GM23338 (cell line): ENCODE results near the gene KNTC1.

ENCODE experiments used
- CTCF ChIP-seq, 2 experiments: fragments of 200-600 bp in 1 of 2; sonication (generic) in 1 of 2; conservative IDR thresholded peaks; 2 replicates each; pipeline versions ENCODE4 v1.5.1 to v1.6.1; 2016 to 2017; ENCODE audit warnings: antibody characterized with exemption in 2 of 2, low read depth in 2 of 2, mild to moderate bottlenecking in 2 of 2, moderate library complexity in 1 of 2
- EZH2 ChIP-seq: fragments of 200-600 bp; sonication (generic); IDR thresholded peaks from one replicate; pipeline ENCODE4 v1.8.0; 2017; ENCODE audit warnings: antibody characterized with exemption, mild to moderate bottlenecking, low read depth; ENCODE audit not compliant: unreplicated experiment
- EZH2phosphoT487 ChIP-seq: fragments of 200-600 bp; sonication (generic); IDR thresholded peaks from one replicate; pipeline ENCODE4 v1.8.1; 2018; ENCODE audit warnings: antibody characterized with exemption; ENCODE audit not compliant: unreplicated experiment
- JUNB ChIP-seq: IDR thresholded peaks from one replicate; pipeline ENCODE4 v1.6.1; 2016; ENCODE audit warnings: antibody characterized with exemption; ENCODE audit not compliant: unreplicated experiment
- NANOG ChIP-seq: IDR thresholded peaks from 2 replicates; pipeline ENCODE4 v1.6.1; 2016; ENCODE audit warnings: antibody characterized with exemption, borderline replicate concordance
- POLR2AphosphoS5 ChIP-seq: IDR thresholded peaks from 2 replicates; pipeline ENCODE4 v1.6.1; 2016; ENCODE audit warnings: antibody characterized with exemption, low read depth
- REST ChIP-seq: IDR thresholded peaks from one replicate; pipeline ENCODE4 v1.6.1; 2018; ENCODE audit warnings: antibody characterized with exemption; ENCODE audit not compliant: unreplicated experiment
- STAT1 ChIP-seq: IDR thresholded peaks from one replicate; pipeline ENCODE4 v1.6.1; 2016; ENCODE audit warnings: antibody characterized with exemption; ENCODE audit not compliant: unreplicated experiment
- ZNF114 ChIP-seq: fragments of 250-450 bp; sonication (Bioruptor Pico); IDR thresholded peaks from 2 replicates; pipeline ENCODE4 v1.5.0; 2020; ENCODE audit warnings: mild to moderate bottlenecking, moderate library complexity
- ZNF331 ChIP-seq: fragments of 250-450 bp; sonication (Bioruptor Pico); IDR thresholded peaks from 2 replicates; pipeline ENCODE4 v1.5.0; 2020; ENCODE audit warnings: low read depth, mild to moderate bottlenecking, moderate library complexity
- ZNF462 ChIP-seq: fragments of 250-450 bp; sonication (Bioruptor Pico); IDR thresholded peaks from 2 replicates; pipeline ENCODE4 v1.5.0; 2020; ENCODE audit warnings: mild to moderate bottlenecking, moderate library complexity

GRCh38 chr12:122486805-122487426 is 40.1 kb upstream of the KNTC1 start:
- no peak for TF ChIP-seq POLR2AphosphoS5
- TF ChIP-seq CTCF (conservative IDR thresholded peaks at IDR 0.05; ENCODE audit: low read depth in 2 of 2), result no peak
- TF ChIP-seq EZH2, result no peak
- TF ChIP-seq ZNF114 (CRISPR knock-in tag), result no peak
- TF ChIP-seq ZNF331 (CRISPR knock-in tag), result no peak
- TF ChIP-seq EZH2phosphoT487, result no peak
- no peak for TF ChIP-seq STAT1
- no peak for TF ChIP-seq REST
- TF ChIP-seq JUNB, result no peak
- no peak for TF ChIP-seq ZNF462 (CRISPR knock-in tag)
- TF ChIP-seq NANOG, result no peak
